MG63 (cell line): ENCODE results near the gene IFNL3. TPM values are rescaled to one million over a fixed set of nuclear protein-coding genes. Genes with fewer than 3 reads are reported as not detected.
A peak's percentile ranks its signal among the peaks of the same experiment; 100 is the strongest.

Experiments used
- DNase-seq: peaks from one replicate; pipeline ENCODE4 v3.0.0-alpha.2; 2020
- H3K27me3 ChIP-seq: fragments of 250-450 bp; sonication (Bioruptor Pico); 2 replicates; pipeline ENCODE4 v1.5.1; 2020; ENCODE audit warnings: mild to moderate bottlenecking, moderate library complexity
- H3K36me3 ChIP-seq: fragments of 250-450 bp; sonication (Bioruptor Pico); 2 replicates; pipeline ENCODE4 v1.5.1; 2020; ENCODE audit warnings: mild to moderate bottlenecking, moderate library complexity
- H3K4me3 ChIP-seq: fragments of 250-450 bp; sonication (Bioruptor Pico); 2 replicates; pipeline ENCODE4 v1.5.1; 2020; ENCODE audit warnings: mild to moderate bottlenecking, moderate library complexity
- H3K9me3 ChIP-seq: fragments of 250-450 bp; sonication (Bioruptor Pico); 2 replicates; pipeline ENCODE4 v1.5.1; 2020; ENCODE audit warnings: mild to moderate bottlenecking, moderate library complexity
- total RNA-seq: library from RNA; depleted of rRNA; stranded (reverse); fragments of >200 nt; shearing (Covaris generic); gene quantifications from 2 replicates; pipeline ENCODE4 v1.2.3, GENCODE V29; 2014; ENCODE audit warnings: low replicate concordance

The IFNL3 gene
- total RNA-seq, 1 experiment from 2014 or later, result not detected

- Histone ChIP-seq H3K36me3 (no peaks in the 10 kb centered on the region), H3K27me3 (no peaks in the 10 kb centered on the region), H3K9me3 (no peaks in the 10 kb centered on the region), H3K4me3 (no peak overlapping the region)
- no peak for DNase-seq
Observed at GRCh38 chr19:39206122-39206521, 38.7 kb downstream of the IFNL3 start.

GRCh38 chr19:39205449-39205764 is 39.4 kb downstream of the IFNL3 start:
- DNase-seq, result no peak
- no peak overlapping the region for H3K4me3 ChIP-seq
- H3K36me3 ChIP-seq, result no peaks in the 10 kb centered on the region
- H3K27me3 ChIP-seq, result no peaks in the 10 kb centered on the region
- H3K9me3 ChIP-seq, result no peaks in the 10 kb centered on the region

GRCh38 chr19:39203372-39204341 is 41.1 kb downstream of the IFNL3 start, which contains the start of gene SYCN:
SYCN (minus strand) TSS chr19:39204263; CDS start chr19:39204254, 9 bp downstream.
- Histone ChIP-seq H3K36me3 (no peaks in the 10 kb centered on the region), H3K4me3 (no peak within 1 kb of the TSS), H3K27me3 (no peaks in the 10 kb centered on the region), H3K9me3 (no peaks in the 10 kb centered on the region)
- no peak for DNase-seq

- Histone ChIP-seq H3K4me3 (no peak overlapping the region), H3K27me3 (no peaks in the 10 kb centered on the region), H3K9me3 (no peaks in the 10 kb centered on the region), H3K36me3 (no peaks in the 10 kb centered on the region)
- no peak for DNase-seq
Observed at GRCh38 chr19:39202998-39203355, 41.8 kb downstream of the IFNL3 start.

- DNase-seq, result no peak
- H3K27me3 ChIP-seq, result no peaks in the 10 kb centered on the region; the same call in 1 of the 2 replicates
- H3K9me3 ChIP-seq, result no peaks in the 10 kb centered on the region
- no peak overlapping the region for H3K4me3 ChIP-seq
- no peaks in the 10 kb centered on the region for H3K36me3 ChIP-seq
Observed at GRCh38 chr19:39200803-39201115, 44.0 kb downstream of the IFNL3 start.

GRCh38 chr19:39200066-39200802 is 44.6 kb downstream of the IFNL3 start:
- no peaks in the 10 kb centered on the region; the same call in 1 of the 2 replicates for H3K27me3 ChIP-seq
- no peak for DNase-seq
- H3K4me3 ChIP-seq, result no peak overlapping the region
- no peaks in the 10 kb centered on the region for H3K36me3 ChIP-seq
- H3K9me3 ChIP-seq, result no peaks in the 10 kb centered on the region

GRCh38 chr19:39199025-39199424 is 45.8 kb downstream of the IFNL3 start:
- Histone ChIP-seq H3K9me3 (no peaks in the 10 kb centered on the region), H3K36me3 (no peaks in the 10 kb centered on the region), H3K4me3 (no peak overlapping the region), H3K27me3 (peaks cover 3% of the 10 kb centered on the region; the same call in 1 of the 2 replicates)
- DNase-seq, result peak; percentile 87

GRCh38 chr19:39197808-39198207 is 47.0 kb downstream of the IFNL3 start:
- Histone ChIP-seq H3K27me3 (peaks cover 3% of the 10 kb centered on the region; the same call in 1 of the 2 replicates), H3K9me3 (no peaks in the 10 kb centered on the region), H3K4me3 (no peak overlapping the region), H3K36me3 (no peaks in the 10 kb centered on the region)
- DNase-seq, result peak; percentile 63

GRCh38 chr19:39196860-39197562 is 47.8 kb downstream of the IFNL3 start, which contains the start of gene NCCRP1:
NCCRP1 (plus strand) TSS chr19:39196964; CDS start chr19:39196983, 19 bp downstream.
- DNase-seq, result no peak
- no peak within 1 kb of the TSS for H3K4me3 ChIP-seq
- H3K36me3 ChIP-seq, result no peaks in the 10 kb centered on the region
- H3K9me3 ChIP-seq, result no peaks in the 10 kb centered on the region
- peaks cover 3% of the 10 kb centered on the region; the same call in 1 of the 2 replicates for H3K27me3 ChIP-seq

- H3K9me3 ChIP-seq, result no peaks in the 10 kb centered on the region
- peaks cover 3% of the 10 kb centered on the region; the same call in 1 of the 2 replicates for H3K27me3 ChIP-seq
- H3K4me3 ChIP-seq, result no peak overlapping the region
- H3K36me3 ChIP-seq, result no peaks in the 10 kb centered on the region
- no peak for DNase-seq
Observed at GRCh38 chr19:39196320-39196719, 48.5 kb downstream of the IFNL3 start.

GRCh38 chr19:39195755-39196154 is 49.1 kb downstream of the IFNL3 start:
- DNase-seq, result no peak
- Histone ChIP-seq H3K27me3 (peaks cover 3% of the 10 kb centered on the region; the same call in 1 of the 2 replicates), H3K4me3 (no peak overlapping the region), H3K9me3 (no peaks in the 10 kb centered on the region), H3K36me3 (no peaks in the 10 kb centered on the region)

- DNase-seq, result no peak
- Histone ChIP-seq H3K4me3 (no peak overlapping the region), H3K9me3 (no peaks in the 10 kb centered on the region), H3K36me3 (no peaks in the 10 kb centered on the region), H3K27me3 (peaks cover 3% of the 10 kb centered on the region; the same call in 1 of the 2 replicates)
Observed at GRCh38 chr19:39194832-39195542, 49.8 kb downstream of the IFNL3 start.

GRCh38 chr19:39193803-39194202 is 51.0 kb downstream of the IFNL3 start:
- no peak overlapping the region for H3K4me3 ChIP-seq
- DNase-seq, result peak; percentile 37
- H3K36me3 ChIP-seq, result no peaks in the 10 kb centered on the region
- H3K9me3 ChIP-seq, result no peaks in the 10 kb centered on the region
- H3K27me3 ChIP-seq, result peaks cover 3% of the 10 kb centered on the region; the same call in 1 of the 2 replicates
